KBM-7 (cell line): ENCODE data around the gene BMP7.

Experiments used
- DNase-seq: peaks from one replicate; pipeline ENCODE4 v3.0.0-alpha.2; 2015
- in situ Hi-C: fragments of 300-500 bp; cut with MboI; formaldehyde crosslinking; loops from 2 replicates; pipeline ENCODE4 v1.14.3; 2020; ENCODE audit warnings: low sequenced_read_pairs, low pct_unique_long_range_greater_than_20kb, mixed read lengths

Gene BMP7

DNA sequence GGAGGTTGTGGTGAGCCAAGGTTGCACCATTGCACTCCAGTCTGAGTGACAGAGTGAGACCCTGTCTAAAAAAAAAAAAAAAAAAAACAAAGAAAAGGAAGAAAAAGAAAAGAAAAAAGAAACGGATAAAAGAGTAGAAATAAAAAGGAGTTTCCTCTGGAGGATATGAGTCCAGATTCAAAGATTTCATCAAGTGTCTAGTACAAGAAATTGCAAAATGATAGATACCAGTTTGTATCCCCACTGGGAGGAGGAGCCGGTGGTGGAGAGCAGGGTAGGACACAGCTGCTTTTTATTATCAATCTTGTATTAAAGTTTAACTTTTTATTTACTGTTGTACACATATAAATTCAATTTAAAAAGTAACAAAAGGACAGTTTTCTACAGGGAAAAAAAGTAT is 113.9 kb downstream of the BMP7 start:
- in situ Hi-C loops, result no loop called here
- no peak for DNase-seq

DNA sequence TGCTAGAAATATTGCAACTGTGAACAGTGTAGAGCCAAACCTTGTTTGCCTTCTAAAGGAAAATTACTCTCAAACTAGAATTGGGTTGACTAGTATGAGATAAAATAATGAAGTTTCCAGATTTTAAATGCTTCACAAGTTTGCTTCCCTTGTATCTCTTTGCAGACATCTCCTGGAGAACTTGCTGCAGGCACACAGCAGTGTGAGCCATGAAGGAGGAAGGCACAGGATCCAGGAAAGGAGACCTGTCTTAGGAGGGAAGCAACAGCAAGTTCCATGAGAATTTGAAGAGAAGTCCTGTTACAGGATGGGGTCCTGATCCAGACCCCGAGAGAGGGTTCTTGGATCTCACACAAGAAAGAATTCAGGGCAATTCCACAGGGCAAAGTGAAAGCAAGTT is 115.9 kb downstream of the BMP7 start:
- in situ Hi-C loops, result no loop called here

DNA sequence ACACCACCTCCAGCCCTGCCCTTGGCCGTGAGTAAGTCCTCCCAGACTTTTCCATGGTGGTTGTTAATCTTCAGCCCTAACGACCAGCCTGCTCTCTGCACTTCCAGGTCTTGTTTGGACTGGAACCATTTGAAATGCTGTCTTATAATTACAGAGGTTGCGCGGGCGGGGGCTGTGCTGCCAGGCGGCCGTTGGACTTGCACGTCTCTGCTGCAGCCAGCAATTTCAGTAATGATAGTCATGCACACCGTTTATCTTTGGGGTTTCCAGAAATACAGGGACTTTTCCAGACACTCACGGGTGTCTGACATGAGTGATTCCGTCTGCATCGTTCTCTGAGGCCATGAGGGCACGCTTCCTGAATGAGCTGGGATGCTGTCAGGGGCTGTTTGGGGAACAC is 118.2 kb downstream of the BMP7 start:
- in situ Hi-C loops, result no loop called here
- no peak for DNase-seq

More for the DNA sequence above, 115.9 kb downstream of the BMP7 start:
- no peak for DNase-seq

DNA sequence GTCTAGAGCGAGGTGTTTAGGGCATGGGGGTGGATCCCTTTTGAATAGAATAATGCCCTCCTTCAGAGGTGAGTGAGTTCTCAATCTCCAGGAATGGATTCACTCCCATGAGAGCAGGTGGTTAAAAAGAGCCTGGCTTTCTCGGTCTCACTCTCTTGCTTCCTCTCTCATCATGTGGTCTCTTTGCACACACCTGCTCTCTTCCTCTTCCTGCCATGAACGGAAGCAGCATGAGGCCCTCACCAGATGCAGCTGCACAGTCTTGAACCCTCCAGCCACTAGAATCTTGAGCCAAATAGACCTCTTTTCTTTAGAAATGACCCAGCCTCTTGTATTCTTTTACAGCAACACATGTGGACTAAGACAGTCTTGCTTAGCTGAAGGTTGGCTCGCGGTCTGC is 119.3 kb downstream of the BMP7 start:
- in situ Hi-C loops, result no loop called here
- no peak for DNase-seq

DNA sequence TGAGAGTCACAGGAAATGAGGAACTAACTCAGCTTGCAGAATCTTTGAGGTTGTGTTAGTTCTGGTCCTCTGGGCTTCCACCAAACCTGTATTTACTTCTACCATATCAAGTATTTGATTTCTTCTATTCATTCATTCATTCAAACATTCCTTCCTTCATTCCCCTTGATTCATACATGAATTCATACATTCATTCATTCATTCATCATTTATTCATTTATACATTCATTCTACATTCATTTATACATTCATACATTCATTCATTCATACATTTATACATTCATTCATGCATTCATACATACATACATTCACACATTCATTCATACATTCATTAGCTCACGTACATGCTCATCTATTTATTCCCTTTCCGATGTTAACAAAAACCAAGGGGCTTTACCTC is 120.3 kb downstream of the BMP7 start:
- no peak for DNase-seq
- in situ Hi-C loops, result no loop called here

DNA sequence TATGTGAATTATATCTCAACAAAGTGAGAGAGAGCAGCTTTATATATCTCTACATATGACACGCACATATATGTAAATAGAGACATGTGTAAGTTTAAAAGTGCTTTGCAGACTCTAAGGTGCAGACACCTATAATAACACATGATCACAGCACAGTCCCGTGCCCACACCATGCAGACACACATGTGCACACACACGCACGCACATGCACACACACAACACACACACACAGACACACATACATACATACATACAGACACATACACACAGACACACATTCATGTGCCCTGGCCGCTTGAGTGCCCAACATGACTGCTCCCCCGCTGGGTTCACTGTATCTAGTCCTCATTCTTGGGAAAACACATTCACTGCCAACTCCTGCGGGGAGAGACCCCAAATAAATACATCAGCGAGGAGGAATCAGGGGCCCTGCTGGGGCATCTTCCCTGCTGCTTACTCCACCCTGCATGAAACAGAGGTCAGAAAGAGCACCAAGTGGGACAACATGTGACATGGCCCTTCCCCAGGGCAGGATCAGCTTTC is 121.3 kb downstream of the BMP7 start:
- no peak for DNase-seq
- in situ Hi-C loops, result no loop called here

DNA sequence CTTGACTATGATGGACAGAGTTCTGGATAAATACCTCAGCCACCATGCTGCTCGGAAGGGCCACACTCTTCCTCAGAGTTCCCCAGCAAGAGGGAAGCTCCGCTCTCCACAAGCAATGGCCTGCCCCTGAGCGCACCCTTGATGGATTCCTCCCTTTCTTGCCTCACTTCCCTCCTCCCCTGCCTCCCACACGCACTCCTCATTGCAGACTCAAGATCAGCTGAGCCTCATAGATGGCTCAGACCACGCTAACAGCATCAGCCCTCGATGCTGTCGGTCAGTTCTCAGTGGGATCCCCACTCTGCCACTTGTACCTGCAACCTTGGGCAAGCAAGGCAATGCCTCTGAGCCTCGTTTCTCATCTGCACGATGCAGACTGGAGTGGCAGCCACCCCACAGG is 123.3 kb downstream of the BMP7 start:
- in situ Hi-C loops, result no loop called here

DNA sequence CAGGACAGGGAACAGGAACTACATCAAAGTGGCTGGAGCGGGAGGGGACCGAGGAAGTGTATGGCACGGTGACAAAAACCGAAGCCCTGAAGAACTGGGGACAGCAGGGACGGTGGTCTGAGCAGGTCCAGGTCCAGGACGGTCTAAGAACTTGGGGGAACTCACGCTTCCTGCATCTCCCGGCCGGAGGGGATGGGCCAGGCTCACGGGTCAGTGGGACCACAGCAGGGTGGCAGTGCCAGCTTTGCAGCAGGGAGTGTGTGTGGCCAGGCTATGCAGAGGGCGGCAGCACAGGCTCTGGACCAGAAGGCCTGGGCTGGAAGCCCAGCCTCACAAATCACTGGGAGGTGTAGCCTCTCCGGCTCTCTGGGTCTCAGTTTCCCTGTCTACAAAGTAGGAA is 123.8 kb downstream of the BMP7 start:
- in situ Hi-C loops, result no loop called here
- DNase-seq, result no peak

More for the DNA sequence above, 123.3 kb downstream of the BMP7 start:
- DNase-seq, result no peak

DNA sequence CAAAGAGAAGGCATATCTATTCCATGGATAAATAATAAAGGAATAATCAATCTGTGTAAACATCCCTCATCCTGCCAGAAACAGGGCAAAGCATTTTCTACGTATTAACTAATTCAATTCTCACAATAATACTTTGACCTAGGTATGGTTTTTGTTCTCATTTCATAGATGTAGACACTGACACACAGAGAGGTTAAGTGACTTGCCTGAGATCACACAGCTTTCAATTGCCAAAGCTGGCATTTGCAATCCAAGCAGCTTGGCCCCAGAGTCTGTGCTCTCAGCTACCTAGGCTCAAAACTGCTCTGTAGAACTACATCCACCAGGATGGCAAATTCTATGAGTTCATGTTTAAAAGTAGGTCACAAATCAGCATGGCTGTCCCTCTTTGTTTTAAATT is 124.9 kb downstream of the BMP7 start:
- no peak for DNase-seq
- in situ Hi-C loops, result no loop called here

DNA sequence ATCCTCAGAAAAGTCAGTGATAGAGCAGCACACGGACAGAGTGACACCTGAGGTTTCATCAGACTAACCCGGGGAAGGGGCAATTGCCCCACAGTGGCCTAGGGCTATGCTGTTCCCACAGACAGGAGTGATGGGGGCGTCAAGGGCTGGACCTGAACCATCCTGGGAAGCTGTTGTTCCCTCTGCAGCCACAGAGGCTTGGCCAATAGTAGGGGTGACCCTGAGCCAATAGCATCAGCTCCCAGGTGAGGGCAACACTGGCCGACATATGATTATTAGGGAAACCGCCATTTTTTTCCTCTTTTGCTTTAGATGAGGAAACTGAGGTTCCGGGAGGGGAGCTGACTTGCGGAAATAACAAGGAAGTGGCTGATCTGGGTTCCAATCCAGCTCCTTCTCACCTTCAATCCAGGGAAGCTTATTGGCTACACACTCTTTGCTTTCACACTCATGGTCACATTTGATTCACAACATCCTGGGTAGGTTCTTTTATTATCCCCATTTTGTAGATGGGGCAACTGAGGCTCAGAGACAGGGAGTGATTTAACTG is 126.0 kb downstream of the BMP7 start:
- in situ Hi-C loops, result no loop called here
- DNase-seq, result no peak

DNA sequence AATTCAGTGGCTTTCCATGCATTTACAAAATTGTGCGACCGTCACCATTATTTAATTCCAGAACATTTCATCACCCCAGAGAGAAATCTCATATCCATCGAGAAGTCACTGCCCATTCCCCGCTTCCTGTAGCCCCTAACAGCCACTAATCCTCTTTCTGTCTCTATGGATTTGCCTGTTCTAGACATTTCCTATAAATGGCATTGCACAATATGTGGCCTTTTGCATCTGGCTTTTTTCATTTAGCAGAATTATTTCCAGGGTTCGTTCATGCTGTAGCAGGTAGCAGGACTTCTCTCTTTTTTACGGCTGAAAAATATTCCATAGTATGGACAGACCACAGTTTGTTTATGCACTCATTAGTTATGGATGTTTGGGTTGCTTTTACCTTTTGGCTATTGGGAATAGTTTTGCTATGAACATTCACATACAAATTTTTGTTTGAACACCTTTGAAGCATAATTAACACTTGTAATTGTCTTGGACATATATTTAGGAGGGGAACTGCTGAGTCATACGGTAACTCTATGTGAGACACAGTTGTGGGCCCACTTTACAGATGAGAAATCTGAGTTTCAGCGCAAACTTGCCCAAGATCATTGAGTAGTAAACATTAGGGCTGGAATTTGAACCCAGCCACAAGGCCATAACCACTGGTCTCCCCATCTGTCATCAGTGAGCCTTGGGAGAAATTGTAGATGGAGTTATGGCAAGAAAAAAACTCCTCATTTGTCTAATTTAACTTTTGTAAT is 126.9 kb downstream of the BMP7 start:
- in situ Hi-C loops, result no loop called here

DNA sequence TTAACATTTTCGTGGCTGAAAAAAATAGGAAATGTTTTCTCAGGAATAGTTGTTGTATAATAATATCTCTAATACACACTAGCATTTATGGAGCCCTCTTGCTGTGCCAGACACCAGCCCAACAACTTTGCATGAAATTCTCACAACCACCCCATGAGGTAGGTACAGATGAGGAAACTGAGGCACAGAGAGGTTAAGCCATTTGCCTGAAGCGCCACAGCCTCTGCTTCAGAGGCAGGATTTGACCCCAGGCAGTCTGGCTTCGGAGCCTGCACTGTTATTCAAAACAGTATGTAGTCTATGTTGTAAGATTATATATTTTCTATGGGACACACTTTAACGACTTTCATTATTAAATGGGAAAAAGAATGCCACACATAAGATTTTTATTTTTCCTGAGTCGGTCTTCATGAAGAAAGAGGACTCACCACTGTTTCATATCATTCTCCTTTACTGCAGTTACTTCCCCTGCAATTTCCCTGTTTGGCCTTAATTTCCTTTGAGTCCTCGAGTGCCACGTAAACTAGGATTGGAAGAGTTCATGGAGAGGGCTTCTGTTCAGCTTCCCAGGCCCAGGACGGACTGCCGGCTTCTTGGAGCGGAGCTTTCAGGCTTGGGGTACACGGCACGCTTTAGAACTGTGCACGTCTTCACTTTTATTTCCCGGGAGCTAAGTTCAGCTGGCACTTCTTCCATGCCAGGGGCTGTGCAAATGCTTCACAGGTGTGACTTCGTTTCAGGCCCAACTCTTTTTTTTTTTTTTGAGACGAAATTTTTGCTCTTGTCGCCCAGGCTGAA is 128.0 kb downstream of the BMP7 start:
- no peak for DNase-seq
- in situ Hi-C loops, result no loop called here

More for the DNA sequence above, 126.9 kb downstream of the BMP7 start:
- no peak for DNase-seq

DNA sequence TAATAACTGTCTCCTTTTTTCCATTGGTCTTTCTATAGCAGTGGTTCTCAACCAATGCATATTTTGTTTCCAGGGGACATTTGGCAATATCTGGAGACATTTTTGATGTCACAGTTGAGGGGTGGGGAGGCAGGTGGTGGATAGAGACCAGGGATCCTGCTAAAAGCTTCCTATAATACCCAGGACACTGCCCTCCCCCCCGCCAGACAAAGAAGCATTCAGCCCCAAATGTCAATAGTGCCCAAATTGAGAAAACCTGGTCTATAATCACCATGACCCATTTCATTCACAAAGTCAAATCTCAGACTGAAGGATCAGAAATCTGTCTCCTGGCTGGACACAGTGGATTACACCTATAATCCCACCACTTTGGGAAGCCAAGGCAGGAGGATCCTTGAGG is 128.8 kb downstream of the BMP7 start:
- in situ Hi-C loops, result no loop called here
- no peak for DNase-seq

DNA sequence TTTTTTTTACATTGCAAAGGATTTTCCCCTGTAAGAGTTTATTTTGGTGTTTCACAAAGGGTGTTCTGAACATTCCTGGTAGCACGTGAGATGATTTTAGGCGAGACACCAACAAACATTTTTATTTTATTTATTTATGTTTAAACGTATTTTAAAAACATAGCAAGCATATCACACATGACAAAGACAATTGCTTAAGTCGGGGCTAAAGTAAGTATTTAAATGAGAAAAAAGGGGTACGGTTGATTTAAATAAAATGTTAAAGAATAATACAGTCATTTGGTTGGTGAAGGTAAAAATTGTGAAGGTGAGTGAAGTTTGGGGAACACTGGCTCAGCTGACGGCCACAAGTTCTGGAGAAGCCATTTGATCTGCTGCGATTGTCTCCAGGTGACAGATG is 129.7 kb downstream of the BMP7 start:
- in situ Hi-C loops, result no loop called here
- DNase-seq, result no peak

DNA sequence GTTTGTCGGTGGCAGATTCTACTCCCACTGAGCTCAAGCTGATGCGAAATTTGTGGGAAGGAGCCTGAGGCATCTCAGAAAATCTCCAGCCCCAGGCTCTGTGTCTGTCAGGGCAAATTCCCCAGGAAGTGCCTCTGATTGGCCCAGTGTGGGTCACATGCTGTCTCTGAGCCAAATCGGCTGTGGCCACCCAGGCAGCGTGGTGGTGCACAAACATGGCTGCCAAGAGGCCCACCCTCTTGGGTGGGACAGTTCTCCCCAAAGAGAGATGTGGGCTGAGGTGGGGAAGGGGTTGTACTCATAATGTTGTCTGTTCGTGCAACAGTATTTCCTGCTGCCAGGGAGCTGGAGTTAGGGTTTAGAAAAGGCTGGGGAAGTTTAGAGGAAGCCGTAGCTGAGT is 130.6 kb downstream of the BMP7 start:
- no peak for DNase-seq
- in situ Hi-C loops, result no loop called here

DNA sequence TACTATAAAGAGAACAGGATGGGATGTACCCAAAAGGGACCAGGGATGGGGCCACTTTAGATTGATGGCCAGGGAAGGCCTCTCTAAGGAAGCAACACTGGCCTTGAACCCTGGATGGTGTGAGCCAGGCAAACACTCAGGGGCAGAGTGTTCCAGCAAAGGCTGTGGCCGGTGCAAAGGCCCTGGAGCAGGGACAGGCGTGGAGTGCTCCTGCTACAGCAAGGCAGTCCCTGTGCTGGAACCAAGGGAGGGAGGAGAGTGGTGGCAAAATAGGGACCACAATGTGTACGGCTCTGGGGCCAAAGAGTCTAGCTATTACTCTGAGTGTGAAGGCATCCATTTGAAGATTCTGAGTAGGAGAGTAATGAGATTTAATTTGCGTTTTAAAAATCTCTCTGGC is 131.6 kb downstream of the BMP7 start:
- in situ Hi-C loops, result no loop called here
- DNase-seq, result no peak

DNA sequence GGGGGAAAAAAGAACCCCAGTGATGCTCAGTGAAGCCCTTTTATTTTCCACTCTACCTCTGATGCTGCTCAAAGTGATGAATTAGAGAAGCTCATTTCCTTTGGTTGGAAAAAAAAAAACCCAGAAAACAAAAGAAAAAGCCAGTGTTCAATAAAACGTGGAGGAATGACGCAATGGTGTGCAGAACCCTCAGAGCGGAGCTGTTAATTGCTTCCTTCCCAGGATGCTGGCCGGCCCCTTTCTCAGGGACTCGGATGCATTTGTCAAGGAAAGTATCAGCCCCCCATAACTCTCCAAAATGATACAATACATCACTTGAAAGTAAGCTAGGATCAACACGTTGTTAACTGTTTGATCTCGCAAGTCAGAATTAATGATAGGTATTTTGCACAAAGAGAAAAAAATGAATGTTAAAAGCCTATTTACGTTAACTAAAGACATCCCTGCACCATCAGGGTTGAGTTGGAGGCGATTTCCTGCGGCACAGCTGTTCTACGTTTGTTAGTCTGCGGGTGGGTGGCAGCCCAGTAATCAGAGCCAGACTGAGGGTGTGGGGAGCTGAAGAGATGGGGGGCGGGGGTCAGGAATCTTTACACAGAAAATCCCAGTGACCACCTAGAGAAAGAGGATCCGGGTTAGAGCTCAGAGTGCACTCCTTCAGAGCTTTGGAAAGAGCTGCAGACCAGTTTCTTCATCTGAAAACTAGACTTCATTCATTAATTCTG is 132.4 kb downstream of the BMP7 start:
- no peak for DNase-seq
- in situ Hi-C loops, result no loop called here

DNA sequence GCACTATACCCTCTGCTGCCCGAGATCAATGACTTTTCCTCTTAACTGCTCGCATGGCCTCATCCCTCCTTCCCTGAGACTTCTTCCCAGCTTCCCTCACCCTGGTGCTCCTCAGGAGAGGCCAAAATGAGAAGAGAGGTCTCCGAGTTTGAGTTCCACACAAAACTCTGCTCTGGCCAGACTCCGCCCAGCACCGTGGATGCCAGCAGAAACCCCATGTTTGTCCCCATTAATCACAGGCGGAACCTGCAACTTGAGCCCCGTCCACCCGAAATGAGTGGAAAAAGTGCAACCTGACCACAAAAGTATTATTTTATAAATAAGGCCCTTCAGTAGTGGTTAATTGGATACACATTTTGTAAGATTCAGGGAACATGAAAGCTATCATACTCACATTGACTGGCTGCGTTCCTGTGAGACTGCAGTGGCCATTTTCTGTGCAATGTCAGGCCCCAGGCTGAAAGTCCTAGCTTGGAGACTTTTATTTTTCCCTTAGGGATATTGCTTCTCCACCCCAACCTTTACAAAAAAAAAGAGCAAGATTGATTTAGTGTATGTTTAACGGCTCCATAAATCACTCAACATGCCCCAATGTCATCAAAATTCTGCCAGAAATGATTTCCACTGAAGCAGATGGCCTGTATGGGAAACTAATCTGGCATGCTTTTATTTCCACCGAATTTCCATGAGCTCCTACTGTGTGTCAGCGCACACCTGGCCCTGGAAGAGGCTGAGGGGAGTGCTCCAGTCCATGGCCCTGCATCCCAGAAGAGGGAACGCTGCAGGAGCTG is 134.6 kb downstream of the BMP7 start:
- DNase-seq, result no peak
- in situ Hi-C loops, result no loop called here

DNA sequence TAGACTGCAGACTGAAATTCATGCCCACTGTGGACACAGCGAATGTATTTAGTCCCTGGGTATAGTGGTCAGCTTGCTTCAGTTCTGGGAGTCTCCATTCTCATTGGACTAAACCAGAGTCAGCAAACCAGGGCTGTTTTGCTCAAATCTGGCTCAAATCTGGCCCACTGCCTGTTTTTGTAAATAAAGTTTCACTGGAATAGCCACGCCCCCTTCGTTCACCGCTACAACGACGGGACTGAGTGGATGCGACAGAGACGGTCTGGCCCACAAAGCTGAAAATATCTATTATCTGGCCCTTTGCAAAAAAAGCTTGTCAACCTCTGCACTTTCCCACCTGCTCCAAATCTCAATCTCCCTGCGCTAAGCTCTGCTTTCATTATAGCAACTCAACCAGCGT is 135.4 kb downstream of the BMP7 start:
- DNase-seq, result no peak
- in situ Hi-C loops, result no loop called here
